ENCODE data around the gene BICD2. TPM values are rescaled to one million over a fixed set of nuclear protein-coding genes. Genes with fewer than 3 reads are reported as not detected.
A peak's percentile ranks its signal among the peaks of the same experiment; 100 is the strongest.

Gene BICD2
- total and polyA plus RNA-seq, 2 of the 13 experiments (the other 11 are each of a cell fraction or from before 2014, with no cell fraction given): 5.1 to 17.4 TPM

- peak; percentile 10; the same call in 1 of the 2 replicates for TF ChIP-seq ZNF281 (CRISPR knock-in tag; IDR thresholded peaks at IDR 0.05; ENCODE audit: borderline replicate concordance)
- no peak for TF ChIP-seq TRIM22 (IDR thresholded peaks at IDR 0.05)
- TF ChIP-seq KMT2A (CRISPR knock-in tag; IDR thresholded peaks at IDR 0.05): peak; percentile 94
- no peak for TF ChIP-seq HNRNPH1 (optimal IDR thresholded peaks at IDR 0.05; ENCODE audit: low read depth, low read length)
- TF ChIP-seq ZFP82 (CRISPR knock-in tag; IDR thresholded peaks at IDR 0.05; ENCODE audit: borderline replicate concordance): no peak
- TF ChIP-seq ZNF800 (CRISPR knock-in tag; IDR thresholded peaks at IDR 0.05): no peak
- TF ChIP-seq ZNF3 (CRISPR knock-in tag; IDR thresholded peaks at IDR 0.05): no peak
- peak; percentile 96 for TF ChIP-seq CREM (IDR thresholded peaks at IDR 0.05)
- no peak for TF ChIP-seq CREM (CRISPR knock-in tag; IDR thresholded peaks at IDR 0.05)
- TF ChIP-seq, protein P1, sequence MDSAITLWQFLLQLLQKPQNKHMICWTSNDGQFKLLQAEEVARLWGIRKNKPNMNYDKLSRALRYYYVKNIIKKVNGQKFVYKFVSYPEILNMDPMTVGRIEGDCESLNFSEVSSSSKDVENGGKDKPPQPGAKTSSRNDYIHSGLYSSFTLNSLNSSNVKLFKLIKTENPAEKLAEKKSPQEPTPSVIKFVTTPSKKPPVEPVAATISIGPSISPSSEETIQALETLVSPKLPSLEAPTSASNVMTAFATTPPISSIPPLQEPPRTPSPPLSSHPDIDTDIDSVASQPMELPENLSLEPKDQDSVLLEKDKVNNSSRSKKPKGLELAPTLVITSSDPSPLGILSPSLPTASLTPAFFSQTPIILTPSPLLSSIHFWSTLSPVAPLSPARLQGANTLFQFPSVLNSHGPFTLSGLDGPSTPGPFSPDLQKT (CRISPR knock-in tag; IDR thresholded peaks at IDR 0.05; ENCODE audit: borderline replicate concordance): peak; percentile 63; the same call in 1 of the 2 replicates
- TF ChIP-seq SCMH1 (CRISPR knock-in tag; IDR thresholded peaks at IDR 0.05; ENCODE audit: borderline replicate concordance): no peak
- TF ChIP-seq EP300 (IDR thresholded peaks at IDR 0.05; ENCODE audit: low read depth in 2 of 2, low read length in 2 of 2): no peak
- no peak for TF ChIP-seq EP300 (CRISPR knock-in tag; IDR thresholded peaks at IDR 0.05; ENCODE audit: borderline replicate concordance)
- 0 out of 2 replicates have a peak, but pooled peaks have one; percentile 36 for TF ChIP-seq ZNF572 (CRISPR knock-in tag; IDR thresholded peaks at IDR 0.05)
- TF ChIP-seq, protein P2, sequence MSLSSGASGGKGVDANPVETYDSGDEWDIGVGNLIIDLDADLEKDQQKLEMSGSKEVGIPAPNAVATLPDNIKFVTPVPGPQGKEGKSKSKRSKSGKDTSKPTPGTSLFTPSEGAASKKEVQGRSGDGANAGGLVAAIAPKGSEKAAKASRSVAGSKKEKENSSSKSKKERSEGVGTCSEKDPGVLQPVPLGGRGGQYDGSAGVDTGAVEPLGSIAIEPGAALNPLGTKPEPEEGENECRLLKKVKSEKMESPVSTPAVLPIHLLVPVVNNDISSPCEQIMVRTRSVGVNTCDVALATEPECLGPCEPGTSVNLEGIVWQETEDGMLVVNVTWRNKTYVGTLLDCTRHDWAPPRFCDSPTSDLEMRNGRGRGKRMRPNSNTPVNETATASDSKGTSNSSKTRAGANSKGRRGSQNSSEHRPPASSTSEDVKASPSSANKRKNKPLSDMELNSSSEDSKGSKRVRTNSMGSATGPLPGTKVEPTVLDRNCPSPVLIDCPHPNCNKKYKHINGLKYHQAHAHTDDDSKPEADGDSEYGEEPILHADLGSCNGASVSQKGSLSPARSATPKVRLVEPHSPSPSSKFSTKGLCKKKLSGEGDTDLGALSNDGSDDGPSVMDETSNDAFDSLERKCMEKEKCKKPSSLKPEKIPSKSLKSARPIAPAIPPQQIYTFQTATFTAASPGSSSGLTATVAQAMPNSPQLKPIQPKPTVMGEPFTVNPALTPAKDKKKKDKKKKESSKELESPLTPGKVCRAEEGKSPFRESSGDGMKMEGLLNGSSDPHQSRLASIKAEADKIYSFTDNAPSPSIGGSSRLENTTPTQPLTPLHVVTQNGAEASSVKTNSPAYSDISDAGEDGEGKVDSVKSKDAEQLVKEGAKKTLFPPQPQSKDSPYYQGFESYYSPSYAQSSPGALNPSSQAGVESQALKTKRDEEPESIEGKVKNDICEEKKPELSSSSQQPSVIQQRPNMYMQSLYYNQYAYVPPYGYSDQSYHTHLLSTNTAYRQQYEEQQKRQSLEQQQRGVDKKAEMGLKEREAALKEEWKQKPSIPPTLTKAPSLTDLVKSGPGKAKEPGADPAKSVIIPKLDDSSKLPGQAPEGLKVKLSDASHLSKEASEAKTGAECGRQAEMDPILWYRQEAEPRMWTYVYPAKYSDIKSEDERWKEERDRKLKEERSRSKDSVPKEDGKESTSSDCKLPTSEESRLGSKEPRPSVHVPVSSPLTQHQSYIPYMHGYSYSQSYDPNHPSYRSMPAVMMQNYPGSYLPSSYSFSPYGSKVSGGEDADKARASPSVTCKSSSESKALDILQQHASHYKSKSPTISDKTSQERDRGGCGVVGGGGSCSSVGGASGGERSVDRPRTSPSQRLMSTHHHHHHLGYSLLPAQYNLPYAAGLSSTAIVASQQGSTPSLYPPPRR (CRISPR knock-in tag; IDR thresholded peaks at IDR 0.05; ENCODE audit: borderline replicate concordance): 0 out of 2 replicates have a peak, but pooled peaks have one; percentile 18
- 0 out of 2 replicates have a peak, but pooled peaks have one; percentile 20 for TF ChIP-seq SMAD1 (CRISPR knock-in tag; IDR thresholded peaks at IDR 0.05; ENCODE audit: borderline replicate concordance, low read depth)
These were observed 94.5 kb downstream of the BICD2 start, which contains the start of gene IPPK (continued) for GRCh38 chr9:92669890-92670708.

Measured in HepG2 (cell line).